ENCODE measurements around the gene ATP2B1.

ATP2B1 gene

DNA sequence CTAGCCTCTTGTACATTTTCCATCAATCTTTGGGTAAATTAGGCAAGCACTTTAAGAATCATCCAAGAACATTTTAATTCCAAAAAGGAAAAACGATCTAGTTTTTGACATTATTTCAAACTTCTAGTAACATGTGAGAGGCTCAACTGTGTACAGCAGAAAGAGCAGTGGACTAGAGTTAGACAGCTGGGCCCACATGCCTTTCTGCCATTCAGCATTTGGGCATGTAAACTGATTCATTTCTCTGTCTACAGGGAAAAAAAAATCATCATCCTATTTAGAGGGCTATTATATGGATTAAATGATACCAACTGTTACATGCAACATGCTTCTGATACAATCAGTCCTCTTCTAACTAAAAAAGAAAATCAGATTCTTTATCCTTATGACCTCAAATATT, 17.7 kb downstream of the ATP2B1 start:
- TF ChIP-seq, protein P1, sequence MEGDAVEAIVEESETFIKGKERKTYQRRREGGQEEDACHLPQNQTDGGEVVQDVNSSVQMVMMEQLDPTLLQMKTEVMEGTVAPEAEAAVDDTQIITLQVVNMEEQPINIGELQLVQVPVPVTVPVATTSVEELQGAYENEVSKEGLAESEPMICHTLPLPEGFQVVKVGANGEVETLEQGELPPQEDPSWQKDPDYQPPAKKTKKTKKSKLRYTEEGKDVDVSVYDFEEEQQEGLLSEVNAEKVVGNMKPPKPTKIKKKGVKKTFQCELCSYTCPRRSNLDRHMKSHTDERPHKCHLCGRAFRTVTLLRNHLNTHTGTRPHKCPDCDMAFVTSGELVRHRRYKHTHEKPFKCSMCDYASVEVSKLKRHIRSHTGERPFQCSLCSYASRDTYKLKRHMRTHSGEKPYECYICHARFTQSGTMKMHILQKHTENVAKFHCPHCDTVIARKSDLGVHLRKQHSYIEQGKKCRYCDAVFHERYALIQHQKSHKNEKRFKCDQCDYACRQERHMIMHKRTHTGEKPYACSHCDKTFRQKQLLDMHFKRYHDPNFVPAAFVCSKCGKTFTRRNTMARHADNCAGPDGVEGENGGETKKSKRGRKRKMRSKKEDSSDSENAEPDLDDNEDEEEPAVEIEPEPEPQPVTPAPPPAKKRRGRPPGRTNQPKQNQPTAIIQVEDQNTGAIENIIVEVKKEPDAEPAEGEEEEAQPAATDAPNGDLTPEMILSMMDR (IDR thresholded peaks at IDR 0.05; ENCODE audit: low read depth, low read length), result no peak
- H3K4me3 ChIP-seq (ENCODE audit: low read depth, low read length), result no peak overlapping the region

DNA sequence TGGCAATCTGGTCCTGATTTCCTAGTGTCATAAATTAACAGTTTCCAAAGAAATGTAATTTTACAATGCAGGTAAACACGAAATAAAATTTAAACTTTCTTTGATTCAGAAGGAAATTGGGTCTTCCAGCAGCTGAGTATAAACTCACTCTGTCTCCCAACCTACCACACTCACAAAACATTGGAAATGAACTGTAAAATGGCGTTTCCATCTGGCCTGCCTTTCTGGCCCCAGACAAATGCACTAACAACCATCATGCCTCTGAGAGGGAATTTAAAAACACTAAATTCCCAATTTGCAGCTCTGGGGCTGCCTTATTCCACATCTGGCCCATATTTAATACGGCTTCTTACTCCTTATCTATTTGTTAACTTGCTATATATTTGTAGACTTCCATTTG, 19.3 kb downstream of the ATP2B1 start:
- TF ChIP-seq, protein P1 (IDR thresholded peaks at IDR 0.05; ENCODE audit: low read depth, low read length), result no peak
- no peak overlapping the region for H3K4me3 ChIP-seq (ENCODE audit: low read depth, low read length)

DNA sequence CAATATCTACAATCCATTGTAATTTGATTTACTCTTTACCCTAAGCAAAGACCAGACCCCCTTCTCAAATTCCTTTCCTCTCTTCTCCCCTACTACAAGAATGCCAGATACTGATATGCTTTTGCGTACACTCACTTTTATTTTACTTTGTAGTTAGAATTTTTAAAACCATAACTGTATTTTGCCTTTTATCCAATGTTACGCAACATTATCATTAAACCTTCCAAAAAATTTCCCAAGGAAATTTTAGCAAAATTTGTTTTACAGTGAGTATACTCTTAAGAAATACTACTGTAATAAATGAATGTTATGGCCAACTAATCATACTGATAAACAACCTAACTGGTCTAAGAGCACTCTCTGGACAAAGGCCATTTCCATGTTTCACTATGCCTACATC, 22.3 kb downstream of the ATP2B1 start:
- TF ChIP-seq, protein P1 (IDR thresholded peaks at IDR 0.05; ENCODE audit: low read depth, low read length), result no peak
- H3K4me3 ChIP-seq (ENCODE audit: low read depth, low read length), result no peak overlapping the region

DNA sequence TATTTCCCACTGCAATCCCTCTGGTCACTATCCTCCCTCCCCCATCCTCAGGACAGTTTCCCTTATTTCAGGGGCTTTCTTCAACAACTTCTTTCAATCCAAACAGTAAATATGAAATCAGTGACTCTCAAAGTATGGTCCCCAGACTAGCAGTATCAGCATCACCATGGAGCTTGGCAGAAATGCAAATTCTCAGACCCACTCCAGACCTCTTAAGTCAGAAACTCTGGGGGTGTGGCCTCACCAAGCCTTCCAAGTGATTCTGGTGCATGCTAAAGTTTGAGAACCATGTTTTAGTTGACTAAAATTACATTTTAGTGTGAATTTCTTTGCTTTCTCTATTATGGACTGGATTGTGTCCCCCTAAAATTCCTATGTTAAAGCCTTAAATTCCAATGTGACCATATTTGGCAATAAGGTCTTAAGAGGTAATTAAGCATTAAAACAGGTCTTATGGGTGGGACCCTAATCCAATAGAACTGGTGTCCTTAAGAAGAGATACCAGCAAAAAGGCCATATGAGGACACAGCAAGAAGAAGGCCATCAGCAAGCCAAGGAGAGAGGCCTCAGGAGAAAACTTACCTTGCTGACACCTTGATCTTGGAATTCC, 23.2 kb downstream of the ATP2B1 start:
- no peak overlapping the region for H3K4me3 ChIP-seq (ENCODE audit: low read depth, low read length)
- TF ChIP-seq, protein P1 (IDR thresholded peaks at IDR 0.05; ENCODE audit: low read depth, low read length), result no peak

DNA sequence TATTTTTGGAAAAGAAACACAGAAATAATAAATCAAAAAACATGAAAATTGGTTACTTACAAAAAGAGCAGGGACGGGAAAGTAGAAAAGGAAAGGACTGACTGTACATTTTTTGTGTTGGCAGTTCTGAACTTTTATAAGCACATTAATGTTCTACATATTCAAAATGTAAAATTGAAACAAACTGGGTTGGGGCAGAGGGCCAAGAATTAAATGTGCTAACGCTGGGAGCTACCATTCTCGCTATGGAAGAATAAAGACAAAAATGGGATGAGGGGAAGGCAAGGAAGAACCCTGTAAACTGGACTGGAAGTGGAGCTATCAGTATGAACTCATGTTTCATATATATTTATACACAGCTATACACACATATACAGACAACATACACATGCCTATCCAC, 24.5 kb downstream of the ATP2B1 start:
- H3K4me3 ChIP-seq (ENCODE audit: low read depth, low read length), result no peak overlapping the region

DNA sequence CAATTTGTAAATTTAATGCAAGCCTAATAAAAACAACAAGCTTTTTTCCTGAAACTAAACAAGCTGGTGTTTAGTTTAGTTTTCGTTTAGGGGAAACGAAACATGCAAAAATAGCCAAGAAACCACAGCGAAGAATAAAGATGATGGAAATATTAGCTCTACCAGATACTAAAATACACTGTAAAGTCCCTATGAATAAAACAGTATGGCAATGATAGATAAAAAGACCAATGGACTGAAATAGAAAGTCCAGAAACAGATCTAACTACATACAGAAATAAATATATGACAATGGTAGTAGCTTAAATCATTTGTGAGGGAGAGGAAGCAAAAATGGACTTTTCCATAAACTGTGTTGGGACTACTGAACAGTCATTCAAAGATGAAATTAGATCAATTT, 26.4 kb downstream of the ATP2B1 start:
- TF ChIP-seq, protein P1 (IDR thresholded peaks at IDR 0.05; ENCODE audit: low read depth, low read length), result no peak
- H3K4me3 ChIP-seq (ENCODE audit: low read depth, low read length), result no peak overlapping the region

More for the DNA sequence above, 24.5 kb downstream of the ATP2B1 start:
- TF ChIP-seq, protein P1 (IDR thresholded peaks at IDR 0.05; ENCODE audit: low read depth, low read length), result no peak

DNA sequence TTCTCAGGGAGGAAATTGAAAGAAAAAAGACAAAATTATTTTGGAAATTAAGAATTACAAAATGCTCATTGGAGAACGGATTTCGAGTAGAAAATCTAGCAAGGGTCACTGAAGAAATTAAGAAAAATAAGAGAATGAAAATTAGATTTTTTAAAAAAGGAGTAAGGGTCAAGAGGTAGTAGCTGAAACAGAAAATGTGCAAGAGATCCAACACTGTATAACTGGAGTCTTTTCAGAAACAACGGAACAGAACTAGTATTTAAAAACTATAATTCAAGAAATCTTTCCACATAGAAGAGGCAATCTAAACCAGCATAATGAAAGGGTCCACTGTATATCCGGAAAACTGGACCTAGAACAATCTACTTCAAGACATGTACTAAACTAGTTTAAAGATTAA, 28.2 kb downstream of the ATP2B1 start:
- no peak overlapping the region for H3K4me3 ChIP-seq (ENCODE audit: low read depth, low read length)
- TF ChIP-seq, protein P1 (IDR thresholded peaks at IDR 0.05; ENCODE audit: low read depth, low read length), result no peak
